ENCODE measurements around the gene FKBP2. TPM values are rescaled to one million over a fixed set of nuclear protein-coding genes. Genes with fewer than 3 reads are reported as not detected.

Gene FKBP2
- total RNA-seq, 1 donor from 2014 or later, result 5.3 TPM

- H3K4me2 ChIP-seq, result peak overlapping the region; percentile 93
- Mint-ChIP-seq H3K4me1 (peaks cover 30% of the 10 kb centered on the region), H3K4me3 (peak overlapping the region; percentile 95), H3K27me3 (ENCODE audit: insufficient read depth, low read depth) (peaks cover 16% of the 10 kb centered on the region), H3K27ac (peak overlapping the region; percentile 84), H3K9me3 (no peaks in the 10 kb centered on the region), H3K36me3 (peaks cover 2% of the 10 kb centered on the region)
- H2AFZ ChIP-seq (replicated peaks), result peak overlapping the region; percentile 22
- peak overlapping the region; percentile 68 for H3K4me3 ChIP-seq
- no peaks in the 10 kb centered on the region for H3K27me3 ChIP-seq
- H4K20me1 ChIP-seq (ENCODE audit: low read depth), result peaks cover 4% of the 10 kb centered on the region
- peaks cover 35% of the 10 kb centered on the region for H3F3A ChIP-seq (ENCODE audit: low read depth)
- peak; percentile 99 for DNase-seq (ENCODE audit: low spot score)
- no peaks in the 10 kb centered on the region for H3K36me3 ChIP-seq
- no peaks in the 10 kb centered on the region for H3K9me3 ChIP-seq (ENCODE audit: low read depth)
- H3K27ac ChIP-seq, result peak overlapping the region; percentile 83
- H3K9ac ChIP-seq, result peak overlapping the region; percentile 57
- no peak for TF ChIP-seq EZH2 (IDR thresholded peaks at IDR 0.05)
- no peak for TF ChIP-seq EZH2phosphoT487 (IDR thresholded peaks at IDR 0.05)
- TF ChIP-seq CTCF (IDR thresholded peaks at IDR 0.05), result peak; percentile 31
- H3K4me1 ChIP-seq, result peaks cover 12% of the 10 kb centered on the region
- H3K79me2 ChIP-seq (ENCODE audit: low read depth), result no peaks in the 10 kb centered on the region
Measured at GRCh38 chr11:64269540-64270220, 28.8 kb downstream of the FKBP2 start.

- no peaks in the 10 kb centered on the region for H3K9me3 Mint-ChIP-seq
- Histone ChIP-seq H3K79me2 (ENCODE audit: low read depth) (no peaks in the 10 kb centered on the region), H3F3A (ENCODE audit: low read depth) (peaks cover 13% of the 10 kb centered on the region), H4K20me1 (ENCODE audit: low read depth) (no peaks in the 10 kb centered on the region), H3K4me1 (peaks cover 5% of the 10 kb centered on the region), H3K9me3 (ENCODE audit: low read depth) (no peaks in the 10 kb centered on the region), H3K27me3 (no peaks in the 10 kb centered on the region), H3K4me2 (no peak overlapping the region), H2AFZ (replicated peaks) (no peak overlapping the region), H3K27ac (no peak overlapping the region), H3K36me3 (no peaks in the 10 kb centered on the region), H3K9ac (no peak overlapping the region), H3K4me3 (no peak overlapping the region)
- H3K27ac Mint-ChIP-seq, result no peak overlapping the region
- H3K4me3 Mint-ChIP-seq, result no peak overlapping the region
- peaks cover 5% of the 10 kb centered on the region for H3K36me3 Mint-ChIP-seq
- no peak for DNase-seq (ENCODE audit: low spot score)
- peaks cover 6% of the 10 kb centered on the region for H3K27me3 Mint-ChIP-seq (ENCODE audit: insufficient read depth, low read depth)
- TF ChIP-seq CTCF (IDR thresholded peaks at IDR 0.05) (no peak), EZH2phosphoT487 (IDR thresholded peaks at IDR 0.05) (no peak), EZH2 (IDR thresholded peaks at IDR 0.05) (no peak)
- peaks cover 22% of the 10 kb centered on the region for H3K4me1 Mint-ChIP-seq
Measured at GRCh38 chr11:64275031-64275800, 34.3 kb downstream of the FKBP2 start.

- Histone ChIP-seq H3F3A (ENCODE audit: low read depth) (peaks cover 7% of the 10 kb centered on the region), H4K20me1 (ENCODE audit: low read depth) (no peaks in the 10 kb centered on the region), H3K4me1 (peaks cover 5% of the 10 kb centered on the region), H3K4me2 (no peak overlapping the region), H3K79me2 (ENCODE audit: low read depth) (no peaks in the 10 kb centered on the region), H3K27me3 (no peaks in the 10 kb centered on the region), H3K9me3 (ENCODE audit: low read depth) (no peaks in the 10 kb centered on the region), H3K9ac (no peak overlapping the region), H3K4me3 (no peak overlapping the region), H2AFZ (replicated peaks) (no peak overlapping the region), H3K36me3 (no peaks in the 10 kb centered on the region), H3K27ac (no peak overlapping the region)
- TF ChIP-seq CTCF (IDR thresholded peaks at IDR 0.05) (no peak), EZH2phosphoT487 (IDR thresholded peaks at IDR 0.05) (no peak), EZH2 (IDR thresholded peaks at IDR 0.05) (no peak)
- no peak for DNase-seq (ENCODE audit: low spot score)
- no peak overlapping the region for H3K27ac Mint-ChIP-seq
- peaks cover 20% of the 10 kb centered on the region for H3K4me1 Mint-ChIP-seq
- no peaks in the 10 kb centered on the region for H3K9me3 Mint-ChIP-seq
- peaks cover 5% of the 10 kb centered on the region for H3K36me3 Mint-ChIP-seq
- H3K4me3 Mint-ChIP-seq, result no peak overlapping the region
- peaks cover 1% of the 10 kb centered on the region for H3K27me3 Mint-ChIP-seq (ENCODE audit: insufficient read depth, low read depth)
Measured at GRCh38 chr11:64275841-64276240, 34.9 kb downstream of the FKBP2 start.
